Pancreas (tissue), 10 donors: Measurements from ENCODE around the gene VEPH1. TPM values are rescaled to one million over a fixed set of nuclear protein-coding genes. Genes with fewer than 3 reads are reported as not detected.

Source experiments
- ATAC-seq, 4 donors: fragments of 200-7000 bp; cut with Tn5 transposase; one replicate each; pipeline versions ENCODE4 v1.8.0 to v1.9.1; 2020; ENCODE audit warnings: mild to moderate bottlenecking in 4 of 4, moderate library complexity in 4 of 4
- DNase-seq, 6 donors: peaks; one replicate each; pipeline ENCODE4 v3.0.0-alpha.2; 2020
- FAIRE-seq: peaks from 2 replicates; lab custom pipeline; 2012; peaks lifted over from hg19 to GRCh38; lab: Jason Lieb, UNC
- H3K27ac ChIP-seq, 4 donors: fragments of 200-600 bp; sonication (generic); 1 replicate in 3 of 4; 2 replicates in 1 of 4; pipeline versions ENCODE4 v1.5.0 to v1.8.0; 2020
- H3K27me3 ChIP-seq, 4 donors: fragments of 200-600 bp; one replicate each; pipeline ENCODE4 v1.8.0; 2021
- H3K36me3 ChIP-seq, 3 donors: fragments of 200-600 bp; sonication (generic) in 1 of 3; one replicate each; pipeline versions ENCODE4 v1.5.0 to v1.8.0; 2020 to 2021
- H3K4me1 ChIP-seq, 3 donors: fragments of 200-600 bp; one replicate each; pipeline ENCODE4 v1.8.0; 2021
- H3K4me3 ChIP-seq, 4 donors: fragments of 200-600 bp; sonication (generic) in 2 of 4; one replicate each; pipeline versions ENCODE4 v1.5.0 to v1.8.0; 2020 to 2021
- H3K9me3 ChIP-seq, 4 donors: fragments of 200-600 bp; one replicate each; pipeline ENCODE4 v1.8.0; 2021
- CTCF ChIP-seq, 4 donors: fragments of 200-600 bp; sonication (generic) in 3 of 4; IDR thresholded peaks; one replicate each; pipeline versions ENCODE4 v1.5.0 to v1.8.0; 2021; ENCODE audit warnings: antibody characterized with exemption in 4 of 4
- WGBS, 2 donors: extraction: QIAGEN DNeasy Blood & Tissue Kit; methylation state at CpG; one replicate each; pipeline ENCODE4 v1.1.7; 2013; 5-methylcytosine and 5-hydroxymethylcytosine counted together
- intact Hi-C, 3 donors: fragments of 100-400 bp; cut with DNase I; formaldehyde crosslinking; loops; one replicate each; pipeline versions ENCODE4 v1.11.1 to v1.14.2; 2022
- polyA plus RNA-seq, 2 donors: library from polyadenylated mRNA; stranded (reverse); fragments of 200-250 nt; gene quantifications; one replicate each; pipeline ENCODE4 v1.2.3, GENCODE V29; 2013
- total RNA-seq, 6 donors: library from RNA; stranded (reverse); fragmentation: NEBNext Ultra II Directional in 4 of 6; extraction: Animal tissue kit (Norgen Biotek cat#: 25700) in 4 of 6; gene quantifications; one replicate each; pipeline versions ENCODE4 v1.2.1 to v1.2.4, GENCODE V29; 2021 to 2023
- donor health status: healthy with polysubstance abuse.
- donor health status: DM: no; HTN: no; CAD: no; lungs with moderate emphysema.
- donor health status: DM: no; HTN: no; CAD: no.
- donor health status: control.
- donor health status: control.
- donor health status: Bipolar disorder and iron deficiency.
- donor health status: DM: yes; HTN: yes; CAD: no.
- donor health status: DM: no; HTN: no; CAD: no.
- donor health status: DM: no; HTN: no; CAD: no.
- donor health status: DM: yes; HTN: yes; CAD: no.

The VEPH1 gene
- total and polyA plus RNA-seq, 8 donors = 7.6 to 18.3 (median 13.1) TPM

GRCh38 chr3:157310329-157311052, 192.7 kb downstream of the VEPH1 start:
- peaks cover 0 to 4% (median 0%) of the 10 kb centered on the region in 3 donors for H3K4me1 ChIP-seq
- H3K27me3 ChIP-seq = no peaks in the 10 kb centered on the region
- no peak overlapping the region for H3K27ac ChIP-seq
- intact Hi-C loops = no loop called here
- H3K4me3 ChIP-seq = no peak overlapping the region
- H3K9me3 ChIP-seq = no peaks in the 10 kb centered on the region
- FAIRE-seq (no peak), DNase-seq (no peak), ATAC-seq (no peak)
- 87 to 88% methylated on average over 6 of the region's 6 CpGs for WGBS, 2 donors
- no peak for TF ChIP-seq CTCF (IDR thresholded peaks at IDR 0.05)
- no peaks in the 10 kb centered on the region for H3K36me3 ChIP-seq

GRCh38 chr3:157306502-157306901, 196.7 kb downstream of the VEPH1 start:
- Histone ChIP-seq H3K27me3 (no peaks in the 10 kb centered on the region), H3K36me3 (no peaks in the 10 kb centered on the region), H3K27ac (no peak overlapping the region), H3K4me1 (peaks cover 0 to 3% (median 0%) of the 10 kb centered on the region in 3 donors), H3K4me3 (no peak overlapping the region), H3K9me3 (no peaks in the 10 kb centered on the region)
- FAIRE-seq = no peak
- no peak for DNase-seq
- no peak for TF ChIP-seq CTCF (IDR thresholded peaks at IDR 0.05)
- no peak for ATAC-seq
- WGBS, 2 donors = 66 to 68% methylated on average over 2 of the region's 2 CpGs
- intact Hi-C loops = no loop called here

- WGBS, 2 donors = 94 to 97% methylated on average over 4 of the region's 4 CpGs
- H3K4me1 ChIP-seq = no peaks in the 10 kb centered on the region
These were observed 197.8 kb downstream of the VEPH1 start for GRCh38 chr3:157305392-157305791.

GRCh38 chr3:157301755-157302154, 201.5 kb downstream of the VEPH1 start:
- no peak overlapping the region for H3K27ac ChIP-seq
- no peaks in the 10 kb centered on the region for H3K27me3 ChIP-seq
- intact Hi-C loops = no loop called here
- no peak for TF ChIP-seq CTCF (IDR thresholded peaks at IDR 0.05)
- H3K4me1 ChIP-seq = no peaks in the 10 kb centered on the region
- WGBS, 2 donors = 89 to 94% methylated on average over 2 of the region's 2 CpGs
- no peak overlapping the region for H3K4me3 ChIP-seq
- ATAC-seq = no peak
- H3K36me3 ChIP-seq = no peaks in the 10 kb centered on the region
- no peaks in the 10 kb centered on the region for H3K9me3 ChIP-seq
- no peak for FAIRE-seq
- no peak for DNase-seq

More at GRCh38 chr3:157305392-157305791, 197.8 kb downstream of the VEPH1 start:
- no peak for ATAC-seq
- no peaks in the 10 kb centered on the region for H3K27me3 ChIP-seq
- H3K27ac ChIP-seq = no peak overlapping the region
- FAIRE-seq = no peak
- no peaks in the 10 kb centered on the region for H3K36me3 ChIP-seq
- intact Hi-C loops = no loop called here
- TF ChIP-seq CTCF (IDR thresholded peaks at IDR 0.05) = no peak
- DNase-seq = no peak
- H3K4me3 ChIP-seq = no peak overlapping the region
- no peaks in the 10 kb centered on the region for H3K9me3 ChIP-seq

- Histone ChIP-seq H3K4me1 (no peaks in the 10 kb centered on the region), H3K36me3 (no peaks in the 10 kb centered on the region), H3K27me3 (no peaks in the 10 kb centered on the region), H3K4me3 (no peak overlapping the region), H3K9me3 (no peaks in the 10 kb centered on the region), H3K27ac (no peak overlapping the region)
- no peak for TF ChIP-seq CTCF (IDR thresholded peaks at IDR 0.05)
- DNase-seq (no peak), ATAC-seq (no peak), FAIRE-seq (no peak)
- WGBS, 2 donors = 77 to 85% methylated on average over 9 of the region's 9 CpGs
- intact Hi-C loops = no loop called here
These were observed 202.1 kb downstream of the VEPH1 start for GRCh38 chr3:157300981-157301663.
